ENCODE measurements around the gene TRUB1.

TRUB1 gene

DNA sequence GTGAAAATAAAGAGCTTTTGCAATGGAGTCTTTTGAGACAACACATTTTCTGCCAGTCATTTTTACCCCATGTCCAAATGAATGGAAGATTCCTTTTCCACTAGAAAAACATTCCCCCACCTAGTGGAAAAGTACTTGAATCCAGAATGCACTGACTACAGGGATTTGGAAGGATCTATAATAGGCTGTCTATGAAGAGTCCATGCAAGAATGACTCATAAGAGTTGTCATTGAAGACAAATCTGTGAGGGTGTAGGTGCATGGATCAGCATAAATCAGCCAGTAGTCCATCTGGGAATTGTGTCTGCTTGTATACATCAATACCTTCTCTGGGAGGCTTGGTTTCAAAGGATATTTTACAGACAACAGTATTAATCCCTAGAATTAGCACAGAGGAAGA is 32.5 kb upstream of the TRUB1 start:
- H3K27me3 ChIP-seq (ENCODE audit: insufficient read depth, low read length, poor library complexity), result peaks cover 5% of the 10 kb centered on the region
- no peak for ATAC-seq (ENCODE audit: insufficient read depth, low read depth)
- no peaks in the 10 kb centered on the region for H3K4me1 ChIP-seq (ENCODE audit: insufficient read depth, low read length)
- DNase-seq, result no peak
- no peak overlapping the region for H3K9ac ChIP-seq (ENCODE audit: low read depth, low read length)
- H3K4me3 ChIP-seq (ENCODE audit: low read depth in 1 of 2, low read length in 2 of 2), result no peak overlapping the region
- H3K79me2 ChIP-seq (ENCODE audit: insufficient read depth, low read length), result no peaks in the 10 kb centered on the region
- no peaks in the 10 kb centered on the region for H4K20me1 ChIP-seq (ENCODE audit: insufficient read depth, low read length)
- no peak overlapping the region for H3K4me2 ChIP-seq (ENCODE audit: insufficient read depth, low read length)
- H3K9me3 ChIP-seq (ENCODE audit: insufficient read depth, low read length, severe bottlenecking), result no peaks in the 10 kb centered on the region
- H2AFZ ChIP-seq (ENCODE audit: low read depth, low read length), result no peak overlapping the region
- no peaks in the 10 kb centered on the region for H3K36me3 ChIP-seq (ENCODE audit: insufficient read depth, low read length)
- TF ChIP-seq, protein P1, sequence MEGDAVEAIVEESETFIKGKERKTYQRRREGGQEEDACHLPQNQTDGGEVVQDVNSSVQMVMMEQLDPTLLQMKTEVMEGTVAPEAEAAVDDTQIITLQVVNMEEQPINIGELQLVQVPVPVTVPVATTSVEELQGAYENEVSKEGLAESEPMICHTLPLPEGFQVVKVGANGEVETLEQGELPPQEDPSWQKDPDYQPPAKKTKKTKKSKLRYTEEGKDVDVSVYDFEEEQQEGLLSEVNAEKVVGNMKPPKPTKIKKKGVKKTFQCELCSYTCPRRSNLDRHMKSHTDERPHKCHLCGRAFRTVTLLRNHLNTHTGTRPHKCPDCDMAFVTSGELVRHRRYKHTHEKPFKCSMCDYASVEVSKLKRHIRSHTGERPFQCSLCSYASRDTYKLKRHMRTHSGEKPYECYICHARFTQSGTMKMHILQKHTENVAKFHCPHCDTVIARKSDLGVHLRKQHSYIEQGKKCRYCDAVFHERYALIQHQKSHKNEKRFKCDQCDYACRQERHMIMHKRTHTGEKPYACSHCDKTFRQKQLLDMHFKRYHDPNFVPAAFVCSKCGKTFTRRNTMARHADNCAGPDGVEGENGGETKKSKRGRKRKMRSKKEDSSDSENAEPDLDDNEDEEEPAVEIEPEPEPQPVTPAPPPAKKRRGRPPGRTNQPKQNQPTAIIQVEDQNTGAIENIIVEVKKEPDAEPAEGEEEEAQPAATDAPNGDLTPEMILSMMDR (IDR thresholded peaks at IDR 0.05; ENCODE audit: borderline replicate concordance, extremely low read depth, low read length, poor library complexity, severe bottlenecking), result no peak
- TF ChIP-seq EZH2 (IDR thresholded peaks at IDR 0.05; ENCODE audit: borderline replicate concordance, low read depth, low read length, severe bottlenecking), result no peak
- H3K27ac ChIP-seq (ENCODE audit: low read length), result no peak overlapping the region

DNA sequence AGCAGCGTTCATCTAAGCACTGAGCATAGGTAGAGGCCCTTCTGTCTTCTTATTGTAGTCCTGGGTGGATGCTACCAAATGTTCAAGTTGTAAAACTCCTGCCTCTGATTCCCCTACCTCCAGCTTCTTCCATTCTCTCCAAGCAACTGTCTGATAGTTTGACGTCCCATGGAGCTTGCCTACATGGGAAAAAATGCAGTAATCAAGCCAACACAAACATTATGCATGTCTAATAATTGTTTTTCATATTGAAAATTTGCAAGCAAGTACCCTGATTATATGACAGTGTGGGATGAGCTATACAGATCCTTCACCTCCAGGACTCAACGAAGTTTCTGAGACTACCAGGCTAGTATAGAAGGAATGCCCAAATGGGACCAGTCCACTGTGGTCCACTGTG is 31.0 kb upstream of the TRUB1 start:
- Histone ChIP-seq H3K9me3 (ENCODE audit: insufficient read depth, low read length, severe bottlenecking) (no peaks in the 10 kb centered on the region), H3K27me3 (ENCODE audit: insufficient read depth, low read length, poor library complexity) (peaks cover 5% of the 10 kb centered on the region), H2AFZ (ENCODE audit: low read depth, low read length) (no peak overlapping the region), H4K20me1 (ENCODE audit: insufficient read depth, low read length) (no peaks in the 10 kb centered on the region), H3K4me1 (ENCODE audit: insufficient read depth, low read length) (no peaks in the 10 kb centered on the region), H3K9ac (ENCODE audit: low read depth, low read length) (no peak overlapping the region), H3K27ac (ENCODE audit: low read length) (no peak overlapping the region), H3K79me2 (ENCODE audit: insufficient read depth, low read length) (no peaks in the 10 kb centered on the region), H3K4me2 (ENCODE audit: insufficient read depth, low read length) (no peak overlapping the region), H3K36me3 (ENCODE audit: insufficient read depth, low read length) (no peaks in the 10 kb centered on the region), H3K4me3 (ENCODE audit: low read depth in 1 of 2, low read length in 2 of 2) (no peak overlapping the region)
- TF ChIP-seq EZH2 (IDR thresholded peaks at IDR 0.05; ENCODE audit: borderline replicate concordance, low read depth, low read length, severe bottlenecking), result no peak
- TF ChIP-seq, protein P1 (IDR thresholded peaks at IDR 0.05; ENCODE audit: borderline replicate concordance, extremely low read depth, low read length, poor library complexity, severe bottlenecking), result no peak
- DNase-seq (no peak), ATAC-seq (ENCODE audit: insufficient read depth, low read depth) (no peak)

DNA sequence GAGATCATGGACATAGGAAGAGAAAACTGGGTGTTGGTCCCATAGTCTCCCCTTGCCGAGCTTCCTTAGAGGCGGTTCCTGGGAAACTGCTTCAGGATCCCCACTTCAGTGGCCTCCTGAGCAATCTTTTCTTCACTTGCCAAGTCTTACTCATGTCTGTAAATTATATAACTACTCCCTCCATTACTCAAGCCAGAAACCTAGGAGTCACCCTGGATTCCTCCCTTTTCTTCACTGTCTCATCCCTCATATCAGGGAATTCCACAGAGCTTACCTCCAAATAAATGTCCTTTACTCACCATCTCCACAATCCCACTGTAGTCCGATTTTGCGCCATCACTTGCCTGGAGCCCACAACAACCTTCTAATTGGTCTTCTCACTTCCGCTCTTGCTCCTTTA is 29.1 kb upstream of the TRUB1 start:
- DNase-seq (no peak), ATAC-seq (ENCODE audit: insufficient read depth, low read depth) (no peak)
- TF ChIP-seq EZH2 (IDR thresholded peaks at IDR 0.05; ENCODE audit: borderline replicate concordance, low read depth, low read length, severe bottlenecking), result no peak
- TF ChIP-seq, protein P1 (IDR thresholded peaks at IDR 0.05; ENCODE audit: borderline replicate concordance, extremely low read depth, low read length, poor library complexity, severe bottlenecking), result no peak
- no peak overlapping the region for H3K9ac ChIP-seq (ENCODE audit: low read depth, low read length)
- no peaks in the 10 kb centered on the region for H3K9me3 ChIP-seq (ENCODE audit: insufficient read depth, low read length, severe bottlenecking)
- peaks cover 5% of the 10 kb centered on the region for H3K27me3 ChIP-seq (ENCODE audit: insufficient read depth, low read length, poor library complexity)
- H3K4me2 ChIP-seq (ENCODE audit: insufficient read depth, low read length), result no peak overlapping the region
- no peaks in the 10 kb centered on the region for H3K4me1 ChIP-seq (ENCODE audit: insufficient read depth, low read length)
- H3K4me3 ChIP-seq (ENCODE audit: low read depth in 1 of 2, low read length in 2 of 2), result no peak overlapping the region
- H4K20me1 ChIP-seq (ENCODE audit: insufficient read depth, low read length), result no peaks in the 10 kb centered on the region
- H3K79me2 ChIP-seq (ENCODE audit: insufficient read depth, low read length), result no peaks in the 10 kb centered on the region
- H3K36me3 ChIP-seq (ENCODE audit: insufficient read depth, low read length), result no peaks in the 10 kb centered on the region
- no peak overlapping the region for H2AFZ ChIP-seq (ENCODE audit: low read depth, low read length)
- no peak overlapping the region for H3K27ac ChIP-seq (ENCODE audit: low read length)

Measured in DND-41 (cell line).